ENCODE measurements around the gene CNTRL.

Gene CNTRL

GRCh38 chr9:121189006-121189405 is 114.3 kb downstream of the CNTRL start:
- H3K9me3 Mint-ChIP-seq: no peaks in the 10 kb centered on the region
- H3K36me3 Mint-ChIP-seq: peaks cover 15% of the 10 kb centered on the region
- H3K4me1 Mint-ChIP-seq: peaks cover 56% of the 10 kb centered on the region
- no peaks in the 10 kb centered on the region for H3K27me3 Mint-ChIP-seq
- no peak for ATAC-seq
- H3K4me3 Mint-ChIP-seq: no peak overlapping the region
- no peak overlapping the region for H3K27ac Mint-ChIP-seq

DNA sequence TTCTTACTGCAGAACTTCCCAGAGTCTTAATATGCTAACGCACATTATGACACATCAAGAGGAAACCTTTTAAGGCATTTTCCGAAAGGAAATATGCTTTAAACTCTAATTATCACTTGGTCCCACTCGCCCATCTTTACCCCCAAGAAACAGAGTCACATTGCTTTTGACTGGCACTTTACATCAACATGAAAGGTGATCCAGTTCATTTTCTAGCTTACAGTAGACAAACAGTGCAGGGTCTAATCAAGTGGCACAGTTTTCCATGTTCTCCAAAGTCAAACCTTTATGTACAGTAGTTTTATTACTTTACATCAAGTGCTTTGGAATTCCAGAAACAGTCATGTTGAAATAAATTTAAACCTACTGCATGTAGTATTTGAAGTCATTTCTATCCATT is 114.9 kb downstream of the CNTRL start:
- Mint-ChIP-seq H3K27ac (no peak overlapping the region), H3K27me3 (no peaks in the 10 kb centered on the region), H3K4me3 (no peak overlapping the region), H3K9me3 (no peaks in the 10 kb centered on the region), H3K36me3 (peaks cover 15% of the 10 kb centered on the region), H3K4me1 (peaks cover 53% of the 10 kb centered on the region)
- no peak for ATAC-seq

DNA sequence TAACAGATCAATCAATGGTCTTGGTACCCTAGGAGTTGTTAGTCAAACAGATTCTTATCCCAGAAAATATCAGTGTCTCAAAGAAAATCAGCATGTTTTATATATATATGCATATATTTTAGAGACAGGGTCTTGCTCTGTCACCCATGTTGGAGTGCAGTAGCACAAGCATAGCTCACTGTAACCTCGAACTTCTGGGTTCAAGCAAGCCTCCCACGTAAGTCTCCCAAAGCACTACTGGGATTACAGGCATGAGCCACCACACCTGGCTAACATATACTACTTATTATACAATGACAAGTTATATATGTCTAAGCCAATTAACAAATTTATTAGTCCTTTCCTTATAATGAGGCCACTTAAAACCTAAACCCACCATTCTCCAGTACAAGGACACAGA is 116.5 kb downstream of the CNTRL start:
- Mint-ChIP-seq H3K36me3 (peaks cover 11% of the 10 kb centered on the region), H3K27ac (no peak overlapping the region), H3K4me3 (no peak overlapping the region), H3K4me1 (peaks cover 52% of the 10 kb centered on the region), H3K27me3 (no peaks in the 10 kb centered on the region), H3K9me3 (no peaks in the 10 kb centered on the region)
- no peak for ATAC-seq

- Mint-ChIP-seq H3K27me3 (no peaks in the 10 kb centered on the region), H3K27ac (no peak overlapping the region), H3K9me3 (no peaks in the 10 kb centered on the region), H3K4me1 (peaks cover 59% of the 10 kb centered on the region), H3K4me3 (no peak overlapping the region), H3K36me3 (peaks cover 6% of the 10 kb centered on the region)
- no peak for ATAC-seq
These were observed 117.8 kb downstream of the CNTRL start for GRCh38 chr9:121192518-121192917.

- ATAC-seq: no peak
- Mint-ChIP-seq H3K36me3 (peaks cover 6% of the 10 kb centered on the region), H3K27me3 (no peaks in the 10 kb centered on the region), H3K4me3 (no peak overlapping the region), H3K27ac (no peak overlapping the region), H3K9me3 (no peaks in the 10 kb centered on the region), H3K4me1 (peaks cover 65% of the 10 kb centered on the region)
These were observed 118.3 kb downstream of the CNTRL start for GRCh38 chr9:121192959-121193640.

DNA sequence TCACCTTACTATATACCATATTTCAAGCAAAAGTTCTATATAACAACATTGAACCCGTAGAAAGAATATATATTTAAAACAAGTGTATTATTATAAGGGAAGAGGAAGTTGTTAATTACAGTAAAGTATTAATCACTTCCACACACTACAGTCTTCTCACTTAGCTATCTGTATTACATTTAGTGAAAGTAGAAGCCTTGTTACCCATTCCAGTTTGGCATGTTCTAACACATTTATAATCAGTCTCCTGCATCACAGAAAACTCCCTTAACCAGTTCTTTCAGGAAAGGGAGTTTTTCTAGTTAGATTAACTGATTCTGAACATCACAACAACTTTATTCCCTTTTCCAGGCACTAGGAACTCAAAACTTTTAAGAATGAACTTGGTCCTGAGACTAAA is 120.0 kb downstream of the CNTRL start:
- no peak for ATAC-seq

GRCh38 chr9:121196389-121196788 is 121.6 kb downstream of the CNTRL start:
- peak overlapping the region; percentile 53 for H3K27ac Mint-ChIP-seq
- H3K4me3 Mint-ChIP-seq: no peak overlapping the region
- H3K36me3 Mint-ChIP-seq: no peaks in the 10 kb centered on the region
- no peak for ATAC-seq
- no peaks in the 10 kb centered on the region for H3K27me3 Mint-ChIP-seq
- peaks cover 70% of the 10 kb centered on the region for H3K4me1 Mint-ChIP-seq
- no peaks in the 10 kb centered on the region for H3K9me3 Mint-ChIP-seq

More for the DNA sequence above, 120.0 kb downstream of the CNTRL start:
- H3K36me3 Mint-ChIP-seq: peaks cover 6% of the 10 kb centered on the region
- H3K9me3 Mint-ChIP-seq: no peaks in the 10 kb centered on the region
- no peak overlapping the region for H3K4me3 Mint-ChIP-seq
- no peaks in the 10 kb centered on the region for H3K27me3 Mint-ChIP-seq
- peak overlapping the region; percentile 53 for H3K27ac Mint-ChIP-seq
- peaks cover 76% of the 10 kb centered on the region for H3K4me1 Mint-ChIP-seq

GRCh38 chr9:121197132-121197531 is 122.4 kb downstream of the CNTRL start:
- H3K4me3 Mint-ChIP-seq: no peak overlapping the region

DNA sequence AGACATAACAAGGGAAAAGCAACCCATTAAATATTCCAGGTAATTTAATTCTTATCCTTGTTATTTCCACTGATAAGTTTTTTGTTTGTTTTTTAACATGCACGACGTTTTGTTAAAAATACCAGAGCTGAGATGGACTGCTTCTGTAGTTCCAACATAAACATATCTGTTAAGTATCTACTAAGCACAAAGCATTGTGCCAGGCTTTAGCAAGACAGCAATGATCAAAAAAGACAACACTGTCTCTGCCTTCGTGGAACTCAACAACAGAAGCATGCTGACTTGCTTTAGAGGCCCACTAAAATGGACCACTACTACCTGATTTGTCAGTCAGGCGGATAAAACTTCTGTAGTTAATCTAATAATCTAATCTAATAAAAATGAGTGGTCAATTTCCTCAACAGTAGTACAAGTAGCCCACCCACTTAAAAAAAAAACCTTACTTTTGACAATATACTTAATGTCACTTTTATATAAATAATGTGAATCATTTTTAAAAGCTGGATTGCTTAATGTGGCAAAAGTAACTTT is 123.8 kb downstream of the CNTRL start:
- Mint-ChIP-seq H3K4me1 (peaks cover 72% of the 10 kb centered on the region), H3K27ac (no peak overlapping the region), H3K36me3 (no peaks in the 10 kb centered on the region), H3K4me3 (peak overlapping the region; percentile 34), H3K9me3 (no peaks in the 10 kb centered on the region), H3K27me3 (no peaks in the 10 kb centered on the region)
- ATAC-seq: no peak

More at GRCh38 chr9:121197132-121197531, 122.4 kb downstream of the CNTRL start:
- H3K36me3 Mint-ChIP-seq: no peaks in the 10 kb centered on the region
- H3K27ac Mint-ChIP-seq: no peak overlapping the region
- peaks cover 66% of the 10 kb centered on the region for H3K4me1 Mint-ChIP-seq
- ATAC-seq: no peak
- H3K9me3 Mint-ChIP-seq: no peaks in the 10 kb centered on the region
- no peaks in the 10 kb centered on the region for H3K27me3 Mint-ChIP-seq

DNA sequence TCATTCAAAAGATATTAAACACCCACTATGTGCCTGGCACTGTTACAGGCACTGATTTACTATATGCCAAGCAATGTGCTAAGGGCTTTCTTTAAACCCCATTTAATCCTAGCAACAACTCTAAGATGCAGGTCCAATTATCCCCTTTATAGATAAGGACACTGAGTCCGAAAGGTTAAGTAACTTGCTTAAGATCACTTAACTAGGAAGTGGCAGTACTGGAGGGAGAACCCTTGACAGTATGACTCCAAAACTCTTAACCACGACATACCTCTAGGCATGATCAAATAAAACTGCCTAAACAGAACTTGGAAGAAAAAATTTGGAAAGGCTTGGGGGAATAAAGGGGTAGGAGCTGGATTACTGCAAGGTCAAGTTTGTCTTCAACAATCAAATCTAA is 125.2 kb downstream of the CNTRL start:
- Mint-ChIP-seq H3K27me3 (no peaks in the 10 kb centered on the region), H3K36me3 (no peaks in the 10 kb centered on the region), H3K4me1 (peaks cover 63% of the 10 kb centered on the region), H3K9me3 (no peaks in the 10 kb centered on the region), H3K27ac (peak overlapping the region; percentile 77), H3K4me3 (peak overlapping the region; percentile 91)
- ATAC-seq: no peak

DNA sequence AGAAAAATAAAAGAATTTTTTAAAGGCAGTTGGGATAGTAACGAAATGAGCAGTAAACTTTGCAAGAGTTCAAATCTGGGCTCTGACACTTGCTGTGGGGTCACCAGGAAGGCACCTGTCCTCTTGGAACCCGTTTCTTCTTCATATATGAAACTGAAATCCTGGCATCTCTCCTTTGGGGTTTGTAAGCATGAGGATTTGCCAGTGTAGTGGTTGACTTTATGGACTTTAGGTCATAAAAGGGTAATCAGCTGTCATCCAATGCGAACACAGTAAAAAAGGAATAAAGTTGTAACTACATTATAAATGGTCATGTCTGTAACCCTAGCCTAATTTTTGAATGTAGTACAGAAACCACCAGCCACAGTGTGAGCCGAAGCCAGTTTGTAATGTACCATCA is 125.6 kb downstream of the CNTRL start:
- H3K4me1 Mint-ChIP-seq: peaks cover 59% of the 10 kb centered on the region
- H3K27ac Mint-ChIP-seq: peak overlapping the region; percentile 77
- H3K27me3 Mint-ChIP-seq: no peaks in the 10 kb centered on the region
- H3K9me3 Mint-ChIP-seq: no peaks in the 10 kb centered on the region
- ATAC-seq: no peak
- peak overlapping the region; percentile 91 for H3K4me3 Mint-ChIP-seq
- no peaks in the 10 kb centered on the region for H3K36me3 Mint-ChIP-seq

DNA sequence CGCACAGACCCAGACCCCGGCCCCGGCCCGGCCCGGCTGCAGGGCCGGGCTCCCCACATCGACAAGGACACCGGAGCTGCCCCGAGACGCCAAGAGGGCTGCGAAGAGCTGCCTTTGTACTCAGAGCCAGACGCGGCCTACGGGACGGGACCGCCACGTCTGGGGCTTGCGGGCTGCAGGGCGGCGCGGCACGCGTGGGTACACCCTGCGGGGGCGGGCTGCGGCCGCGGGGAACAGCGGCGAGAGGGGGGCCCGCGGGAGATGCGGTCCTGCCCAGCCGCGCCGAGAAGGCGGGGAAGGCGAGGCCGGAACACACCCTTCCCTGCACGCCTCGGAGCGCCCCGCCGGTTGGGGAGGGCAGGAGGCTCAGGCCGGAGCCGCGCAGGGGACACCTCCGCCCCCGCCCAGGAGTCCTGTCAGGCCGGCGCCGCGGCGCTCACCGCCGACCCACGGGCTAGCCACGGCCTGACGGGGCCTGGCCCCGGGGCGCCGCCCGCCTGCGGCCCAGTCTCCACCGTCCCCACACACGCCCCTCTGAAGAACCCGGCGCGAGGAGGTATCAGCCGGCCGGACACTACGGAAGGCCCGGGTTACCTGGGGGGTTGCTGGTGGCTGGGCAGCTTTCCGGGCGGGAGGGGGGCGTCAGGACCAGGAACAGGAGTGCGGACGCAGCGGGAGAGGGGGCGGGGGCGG is 126.4 kb downstream of the CNTRL start:
- Mint-ChIP-seq H3K4me1 (peaks cover 51% of the 10 kb centered on the region), H3K9me3 (no peaks in the 10 kb centered on the region), H3K27ac (peak overlapping the region; percentile 77), H3K36me3 (no peaks in the 10 kb centered on the region), H3K4me3 (peak overlapping the region; percentile 91), H3K27me3 (no peaks in the 10 kb centered on the region)
- ATAC-seq: peak; percentile 70

- no peaks in the 10 kb centered on the region for H3K36me3 Mint-ChIP-seq
- H3K4me3 Mint-ChIP-seq: peak within 1 kb of the TSS; percentile 91
- H3K27me3 Mint-ChIP-seq: no peaks in the 10 kb centered on the region
- peak within 1 kb of the TSS; percentile 77 for H3K27ac Mint-ChIP-seq
- H3K9me3 Mint-ChIP-seq: no peaks in the 10 kb centered on the region
- peaks cover 50% of the 10 kb centered on the region for H3K4me1 Mint-ChIP-seq
- peak; percentile 96 for ATAC-seq
These were observed 127.2 kb downstream of the CNTRL start, which contains the start of gene RAB14 for GRCh38 chr9:121201738-121202533. TSS of gene RAB14 (minus strand) at chr9:121201869. CDS start at chr9:121193412, 8,457 bp downstream.

DNA sequence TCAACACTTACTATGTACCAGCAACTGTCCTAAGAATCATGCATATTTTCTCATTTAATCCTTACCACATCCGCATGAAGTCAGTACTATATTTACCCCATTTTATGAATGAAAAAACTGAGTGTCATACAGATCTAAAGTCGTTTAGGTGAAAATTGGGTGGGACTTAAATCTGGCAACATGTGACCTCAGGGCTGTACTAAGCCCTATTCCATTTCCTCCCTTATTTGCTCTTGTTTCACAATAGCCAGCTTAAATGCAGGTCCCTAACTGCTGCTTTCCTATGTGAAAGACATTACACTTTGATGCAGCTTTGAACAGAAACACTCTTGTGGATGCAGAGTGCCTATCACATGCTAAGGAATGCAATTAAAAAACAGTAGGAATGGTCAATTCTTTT is 129.4 kb downstream of the CNTRL start:
- no peak overlapping the region for H3K4me3 Mint-ChIP-seq
- H3K9me3 Mint-ChIP-seq: no peaks in the 10 kb centered on the region
- H3K4me1 Mint-ChIP-seq: peaks cover 49% of the 10 kb centered on the region
- no peaks in the 10 kb centered on the region for H3K27me3 Mint-ChIP-seq
- H3K27ac Mint-ChIP-seq: no peak overlapping the region
- no peak for ATAC-seq
- no peaks in the 10 kb centered on the region for H3K36me3 Mint-ChIP-seq

GRCh38 chr9:121204611-121205010 is 129.9 kb downstream of the CNTRL start:
- ATAC-seq: no peak
- Mint-ChIP-seq H3K4me3 (no peak overlapping the region), H3K9me3 (no peaks in the 10 kb centered on the region), H3K4me1 (peaks cover 46% of the 10 kb centered on the region), H3K27me3 (no peaks in the 10 kb centered on the region), H3K36me3 (no peaks in the 10 kb centered on the region), H3K27ac (peak overlapping the region; percentile 8)
